A673 (cell line): ENCODE measurements around the gene DNAJC16. TPM values are rescaled to one million over a fixed set of nuclear protein-coding genes. Genes with fewer than 3 reads are reported as not detected.
"Not testable (repeated sequence)": the region's sequence is repeated elsewhere in the genome, so short reads cannot be mapped to it uniquely, and the experiment has no call there.

ENCODE experiments used
- BruUV-seq: library from RNA; stranded (reverse); fragments of 400-500 nt; replicated peaks from 2 replicates; lab custom pipeline; 2021; lab: Mats Ljungman, UMichigan
- CTCF ChIA-PET: fragments of 300-600 bp; sonication (Branson Sonifier 250); formaldehyde crosslinking; loops from one replicate; lab custom pipeline; 2022; ENCODE audit warnings: antibody characterized with exemption; lab: Charles Lee
- POLR2A ChIA-PET: fragments of 300-600 bp; sonication (Branson Sonifier 250); formaldehyde crosslinking; loops from one replicate; lab custom pipeline; 2022; ENCODE audit warnings: antibody characterized with exemption; ENCODE audit not compliant: low non-redundant PET; lab: Charles Lee
- DNase-seq: peaks from one replicate; pipeline ENCODE4 v3.0.0-alpha.2; 2015; ENCODE audit warnings: low spot score
- H3K27ac ChIP-seq: fragments of 200-600 bp; sonication (generic); 2 replicates; pipeline ENCODE4 v1.5.1; 2016; ENCODE audit warnings: mixed run types, low read depth, mild to moderate bottlenecking, mixed read lengths, antibody characterized with exemption, low read length; ENCODE audit not compliant: poor library complexity, severe bottlenecking
- H3K27me3 ChIP-seq: fragments of 200-600 bp; sonication (generic); replicated peaks from 2 replicates; pipeline ENCODE4 v1.6.1; 2017; ENCODE audit warnings: mixed run types, low read depth, mild to moderate bottlenecking, mixed read lengths, antibody characterized with exemption, low read length; ENCODE audit not compliant: insufficient read depth, poor library complexity
- H3K36me3 ChIP-seq: fragments of 200-600 bp; sonication (generic); 2 replicates; pipeline ENCODE4 v1.6.1; 2016; ENCODE audit warnings: mixed run types, mild to moderate bottlenecking, mixed read lengths, antibody characterized with exemption, low read length; ENCODE audit not compliant: insufficient read depth, poor library complexity, severe bottlenecking
- H3K4me1 ChIP-seq: fragments of 200-600 bp; sonication (generic); 2 replicates; pipeline ENCODE4 v1.6.1; 2017; ENCODE audit warnings: mixed run types, mild to moderate bottlenecking, mixed read lengths, antibody characterized with exemption, low read length; ENCODE audit not compliant: insufficient read depth, poor library complexity, severe bottlenecking
- H3K4me3 ChIP-seq: fragments of 200-600 bp; sonication (generic); 2 replicates; pipeline ENCODE4 v1.5.1; 2016; ENCODE audit warnings: low read depth, mixed run types, mild to moderate bottlenecking, mixed read lengths, low read length; ENCODE audit not compliant: poor library complexity, severe bottlenecking
- H3K9me3 ChIP-seq: fragments of 200-600 bp; sonication (generic); 2 replicates; pipeline ENCODE4 v1.6.1; 2016; ENCODE audit warnings: mixed run types, low read depth, mild to moderate bottlenecking, mixed read lengths, antibody characterized with exemption, low read length; ENCODE audit not compliant: poor library complexity, severe bottlenecking
- EZH2 ChIP-seq: fragments of 200-600 bp; sonication (generic); IDR thresholded peaks from 2 replicates; pipeline ENCODE4 v1.6.1; 2017; ENCODE audit warnings: borderline replicate concordance, low read depth, mild to moderate bottlenecking, mixed read lengths, antibody characterized with exemption, low read length; ENCODE audit not compliant: poor library complexity, severe bottlenecking
- intact Hi-C: fragments of 100-400 bp; cut with micrococcal nuclease; formaldehyde crosslinking; loops from one replicate; pipeline ENCODE4 v1.10.0; 2022; ENCODE audit not compliant: unreplicated experiment
- total RNA-seq: library from RNA; stranded (reverse); gene quantifications from 2 replicates; pipeline ENCODE4 v1.2.3, GENCODE V29; 2021
- TF ChIP-seq, protein P1 (sequence below): fragments of 300-800, 200-600 bp; sonication (generic); conservative IDR thresholded peaks from 2 replicates; pipeline ENCODE4 v1.5.1; 2017; ENCODE audit warnings: low read depth, mild to moderate bottlenecking, antibody characterized with exemption, low read length, moderate library complexity, mixed read lengths

Gene DNAJC16
- total RNA-seq, 1 experiment from 2014 or later: 17.1 TPM

DNA sequence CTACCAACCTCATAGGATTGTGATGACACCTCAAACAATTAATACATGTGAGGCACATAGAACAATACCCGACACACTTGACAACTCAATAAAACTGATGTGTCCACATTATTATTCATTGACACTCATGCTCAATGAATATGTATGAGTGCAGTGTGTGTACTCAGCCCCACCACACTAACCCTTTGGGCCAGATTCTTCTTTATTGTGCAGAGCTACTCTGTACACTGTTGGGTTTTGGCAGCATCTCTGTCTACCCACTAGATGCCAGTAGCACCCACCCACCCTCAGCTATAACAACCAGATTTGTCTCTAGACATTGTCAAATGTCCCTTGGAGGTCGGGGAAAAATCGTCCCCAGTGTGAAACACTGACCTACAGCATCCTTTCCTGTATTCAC is 12.7 kb upstream of the DNAJC16 start:
- ChIA-PET POLR2A (no interaction called here), CTCF (interaction anchor here (0.5 kb wide), 1 partner anchor 132 kb away, joined by 4 read pairs; no protein-coding TSS in a partner anchor)
- intact Hi-C loops: no loop called here
- no peaks in the 10 kb centered on the region for H3K36me3 ChIP-seq
- H3K27ac ChIP-seq: no peak overlapping the region
- H3K4me1 ChIP-seq: no peaks in the 10 kb centered on the region
- DNase-seq: no peak
- no peaks in the 10 kb centered on the region for H3K27me3 ChIP-seq
- H3K9me3 ChIP-seq: no peaks in the 10 kb centered on the region
- H3K4me3 ChIP-seq: no peak overlapping the region
- TF ChIP-seq EZH2: no peak
- TF ChIP-seq, protein P1, sequence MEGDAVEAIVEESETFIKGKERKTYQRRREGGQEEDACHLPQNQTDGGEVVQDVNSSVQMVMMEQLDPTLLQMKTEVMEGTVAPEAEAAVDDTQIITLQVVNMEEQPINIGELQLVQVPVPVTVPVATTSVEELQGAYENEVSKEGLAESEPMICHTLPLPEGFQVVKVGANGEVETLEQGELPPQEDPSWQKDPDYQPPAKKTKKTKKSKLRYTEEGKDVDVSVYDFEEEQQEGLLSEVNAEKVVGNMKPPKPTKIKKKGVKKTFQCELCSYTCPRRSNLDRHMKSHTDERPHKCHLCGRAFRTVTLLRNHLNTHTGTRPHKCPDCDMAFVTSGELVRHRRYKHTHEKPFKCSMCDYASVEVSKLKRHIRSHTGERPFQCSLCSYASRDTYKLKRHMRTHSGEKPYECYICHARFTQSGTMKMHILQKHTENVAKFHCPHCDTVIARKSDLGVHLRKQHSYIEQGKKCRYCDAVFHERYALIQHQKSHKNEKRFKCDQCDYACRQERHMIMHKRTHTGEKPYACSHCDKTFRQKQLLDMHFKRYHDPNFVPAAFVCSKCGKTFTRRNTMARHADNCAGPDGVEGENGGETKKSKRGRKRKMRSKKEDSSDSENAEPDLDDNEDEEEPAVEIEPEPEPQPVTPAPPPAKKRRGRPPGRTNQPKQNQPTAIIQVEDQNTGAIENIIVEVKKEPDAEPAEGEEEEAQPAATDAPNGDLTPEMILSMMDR: no peak
- no TSS peak for BruUV-seq

DNA sequence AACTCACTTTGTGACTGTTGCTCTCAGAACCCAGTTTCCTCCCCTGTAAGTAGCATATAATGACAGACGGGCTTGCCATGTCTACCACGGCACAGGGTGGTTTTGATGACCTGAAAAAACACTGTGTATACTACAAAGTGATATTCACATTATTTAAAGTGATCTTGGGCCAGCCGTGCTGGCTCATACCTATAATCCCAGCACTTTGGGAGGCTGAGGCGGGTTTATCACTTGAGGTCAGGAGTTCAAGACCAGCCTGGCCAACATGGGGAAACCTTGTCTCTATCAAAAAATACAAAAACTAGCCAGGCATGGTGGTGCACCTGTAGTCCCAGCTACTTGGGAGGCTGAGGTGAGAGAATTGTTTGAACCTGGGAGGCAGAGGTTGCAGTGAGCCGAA is 12.1 kb upstream of the DNAJC16 start:
- H3K9me3 ChIP-seq, DNase-seq, H3K27me3 ChIP-seq, intact Hi-C loops, H3K36me3 ChIP-seq, H3K4me1 ChIP-seq, POLR2A ChIA-PET, H3K4me3 ChIP-seq, H3K27ac ChIP-seq, BruUV-seq: not testable (repeated sequence)
- CTCF ChIA-PET: interaction anchor here (0.5 kb wide), 1 partner anchor 131 kb away, joined by 4 read pairs; no protein-coding TSS in a partner anchor

DNA sequence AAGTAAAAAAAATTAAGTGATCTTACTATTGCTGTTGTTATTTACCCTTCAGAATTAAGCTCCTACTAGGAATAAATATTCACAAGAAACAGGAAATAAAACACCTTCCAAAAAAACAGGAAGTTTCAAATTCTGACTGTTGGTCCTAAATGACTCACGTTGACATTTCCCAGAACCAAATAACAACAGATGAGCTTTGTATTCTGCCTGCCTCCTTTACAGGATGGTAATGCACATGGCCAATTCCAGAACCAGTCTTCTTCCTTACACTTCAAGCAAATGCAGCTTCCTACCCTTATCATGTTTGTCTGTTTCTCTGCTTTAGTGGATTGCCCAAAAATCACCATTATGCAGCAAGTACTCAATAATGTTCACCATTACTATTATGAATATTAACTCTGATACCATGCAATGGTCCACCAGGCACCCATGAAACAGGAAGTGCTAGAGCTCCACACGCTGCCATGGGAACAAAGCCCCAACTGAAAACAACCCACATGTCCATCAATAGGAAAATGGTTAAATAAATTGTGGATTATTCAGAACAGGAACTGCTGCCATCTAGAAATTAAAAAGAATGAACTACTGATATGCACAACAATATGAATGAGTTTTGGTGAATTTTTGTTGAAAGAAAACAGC is 11.5 kb upstream of the DNAJC16 start:
- H3K4me1 ChIP-seq: no peaks in the 10 kb centered on the region
- no peaks in the 10 kb centered on the region for H3K36me3 ChIP-seq
- H3K4me3 ChIP-seq: no peak overlapping the region
- intact Hi-C loops: no loop called here
- no peak overlapping the region for H3K27ac ChIP-seq
- ChIA-PET POLR2A (no interaction called here), CTCF (no interaction called here)
- no peak for DNase-seq
- H3K27me3 ChIP-seq: no peaks in the 10 kb centered on the region
- BruUV-seq: no TSS peak
- TF ChIP-seq, protein P1: no peak
- no peak for TF ChIP-seq EZH2
- no peaks in the 10 kb centered on the region for H3K9me3 ChIP-seq

DNA sequence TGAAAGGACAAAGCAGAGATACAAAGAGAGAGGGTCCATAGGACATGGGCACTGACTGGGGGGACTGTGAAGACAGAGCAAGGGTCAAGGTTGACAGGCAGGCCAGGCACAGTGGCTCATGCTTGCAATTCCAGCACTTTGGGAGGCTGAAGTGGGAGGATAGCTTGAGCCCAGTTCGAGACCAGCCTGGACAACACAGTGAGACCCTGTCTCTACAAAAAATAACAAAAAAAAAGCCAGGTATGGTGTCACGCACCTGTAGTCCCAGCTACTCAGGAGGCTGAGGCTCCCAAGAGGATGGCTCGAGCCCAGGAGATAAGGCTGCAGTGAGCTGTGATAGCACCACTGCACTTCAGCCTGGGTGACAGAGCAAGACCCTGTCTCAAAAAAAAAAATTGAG is 7.0 kb upstream of the DNAJC16 start:
- BruUV-seq: no TSS peak
- Histone ChIP-seq H3K4me3 (no peak overlapping the region), H3K36me3 (no peaks in the 10 kb centered on the region), H3K4me1 (no peaks in the 10 kb centered on the region), H3K27me3 (no peaks in the 10 kb centered on the region), H3K27ac (no peak overlapping the region), H3K9me3 (no peaks in the 10 kb centered on the region)
- CTCF ChIA-PET: no interaction called here
- TF ChIP-seq, protein P1: no peak
- TF ChIP-seq EZH2: no peak
- POLR2A ChIA-PET: no interaction called here
- intact Hi-C loops: no loop called here
- no peak for DNase-seq

DNA sequence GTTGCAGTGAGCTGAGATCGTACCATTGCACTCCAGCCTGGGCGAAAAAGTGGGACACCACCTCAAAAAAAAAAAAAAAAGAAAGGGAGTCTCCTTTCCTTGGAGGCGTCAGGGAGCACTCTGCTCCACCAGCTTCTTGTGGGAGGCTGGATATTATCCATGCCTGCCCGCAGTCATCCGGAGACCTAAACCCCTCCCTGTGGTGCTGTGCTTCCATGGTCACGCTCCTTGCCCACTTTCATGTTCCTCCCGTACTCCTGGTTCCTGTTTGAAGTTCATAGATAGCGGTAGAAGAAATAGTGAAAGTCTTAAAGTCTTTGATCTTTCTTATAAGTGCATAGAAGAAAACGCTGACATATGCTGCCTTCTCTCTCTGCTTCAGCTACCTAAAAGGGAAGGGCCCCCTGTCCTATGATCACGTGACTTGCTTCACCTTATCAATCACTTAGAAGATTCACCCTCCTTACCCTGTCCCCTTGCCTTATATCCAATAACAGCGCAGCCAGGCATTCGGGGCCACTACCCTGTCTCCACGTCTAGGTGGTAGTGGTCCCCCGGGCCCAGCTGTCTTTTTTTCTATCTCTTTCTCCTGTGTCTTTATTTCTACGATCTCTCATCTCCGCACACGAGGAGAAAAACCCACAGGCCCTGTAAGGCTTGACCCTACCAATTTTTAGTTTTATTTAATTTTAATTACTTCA is 5.3 kb upstream of the DNAJC16 start:
- H3K9me3 ChIP-seq, POLR2A ChIA-PET, BruUV-seq, H3K4me3 ChIP-seq, H3K36me3 ChIP-seq, H3K4me1 ChIP-seq, H3K27me3 ChIP-seq, H3K27ac ChIP-seq, CTCF ChIA-PET, DNase-seq, intact Hi-C loops: not testable (repeated sequence)
